HepG2 (cell line): ENCODE measurements around the gene NOP9.

ENCODE experiments used
- NFE2L1 ChIP-seq: sonication (generic); formaldehyde crosslinking; IDR thresholded peaks from 2 replicates; pipeline ENCODE4 v1.4.0; 2020; ENCODE audit warnings: missing genetic modification reagents, mild to moderate bottlenecking, borderline replicate concordance
- POLR2AphosphoS5 ChIP-seq: IDR thresholded peaks from 2 replicates; pipeline ENCODE4 v1.6.1; 2012; ENCODE audit warnings: low read depth, low read length

DNA sequence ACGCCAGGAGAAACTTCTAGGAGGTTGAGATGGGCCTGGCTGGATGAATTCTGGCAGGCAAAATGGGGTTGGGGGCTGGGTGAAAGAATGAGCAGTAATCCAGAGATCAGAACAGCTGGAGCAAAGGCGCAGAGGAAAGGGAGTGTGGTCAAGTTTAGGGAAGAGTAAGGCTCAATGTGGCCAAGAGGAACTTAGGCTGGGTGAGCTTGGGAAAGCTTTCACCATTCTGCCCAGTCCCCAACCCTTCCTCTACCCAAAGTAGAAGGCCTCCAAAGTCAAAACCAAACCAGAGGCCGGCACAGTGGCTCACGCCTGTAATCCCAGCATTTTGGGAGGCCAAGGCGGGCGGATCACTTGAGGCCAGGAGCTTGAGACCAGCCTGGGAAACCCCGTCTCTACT, 18.0 kb upstream of the NOP9 start:
- TF ChIP-seq POLR2AphosphoS5, result no peak
- no peak for TF ChIP-seq NFE2L1 (CRISPR knock-in tag)
